ENCODE results near the gene RAB27A.
A peak's percentile ranks its signal among the peaks of the same experiment; 100 is the strongest.
"Not testable (repeated sequence)": the region's sequence is repeated elsewhere in the genome, so short reads cannot be mapped to it uniquely, and the experiment has no call there.

RAB27A gene

GRCh38 chr15:55250392-55250791 lies 39.2 kb downstream of the RAB27A start:
- DNase-seq = no peak

- DNase-seq = not testable (repeated sequence)
These were observed 39.7 kb downstream of the RAB27A start for GRCh38 chr15:55249885-55250284.

- no peak for DNase-seq
These were observed 40.7 kb downstream of the RAB27A start for GRCh38 chr15:55248895-55249294.

GRCh38 chr15:55247766-55248427 lies 41.7 kb downstream of the RAB27A start:
- peak in 1 of 14 donors; percentile 1 for DNase-seq

GRCh38 chr15:55247311-55247710 lies 42.3 kb downstream of the RAB27A start:
- DNase-seq = no peak

- DNase-seq = no peak
These were observed 43.0 kb downstream of the RAB27A start for GRCh38 chr15:55246567-55246966.

- no peak for DNase-seq
These were observed 44.6 kb downstream of the RAB27A start for GRCh38 chr15:55245059-55245458.

GRCh38 chr15:55241891-55242290 lies 47.7 kb downstream of the RAB27A start:
- DNase-seq = no peak

- DNase-seq = no peak
These were observed 48.4 kb downstream of the RAB27A start for GRCh38 chr15:55241186-55241585.

- no peak for DNase-seq
These were observed 49.4 kb downstream of the RAB27A start for GRCh38 chr15:55240125-55240760.

- DNase-seq = no peak
These were observed 50.0 kb downstream of the RAB27A start for GRCh38 chr15:55239440-55240124.

GRCh38 chr15:55238877-55239276 lies 50.7 kb downstream of the RAB27A start:
- no peak for DNase-seq

- DNase-seq = no peak
These were observed 52.1 kb downstream of the RAB27A start for GRCh38 chr15:55237219-55238130.

- no peak for DNase-seq
These were observed 54.0 kb downstream of the RAB27A start for GRCh38 chr15:55235546-55236036.

GRCh38 chr15:55234800-55235104 lies 54.9 kb downstream of the RAB27A start:
- DNase-seq = no peak

GRCh38 chr15:55234104-55234799 lies 55.4 kb downstream of the RAB27A start:
- no peak for DNase-seq

GRCh38 chr15:55231455-55231854 lies 58.2 kb downstream of the RAB27A start:
- no peak for DNase-seq

- DNase-seq = no peak
These were observed 58.7 kb downstream of the RAB27A start for GRCh38 chr15:55230953-55231352.

GRCh38 chr15:55230051-55230670 lies 59.5 kb downstream of the RAB27A start:
- no peak for DNase-seq

- DNase-seq = no peak
These were observed 63.5 kb downstream of the RAB27A start for GRCh38 chr15:55226127-55226526.

- no peak for DNase-seq
These were observed 64.7 kb downstream of the RAB27A start for GRCh38 chr15:55224892-55225291.

GRCh38 chr15:55222588-55222987 lies 67.0 kb downstream of the RAB27A start:
- no peak for DNase-seq
